AG09309 (cell line): ENCODE results near the gene CADPS2.

Source experiments
- DNase-seq: peaks from one replicate; pipeline ENCODE4 v3.0.0-alpha.2; 2010; ENCODE audit warnings: low read depth
- H3K4me3 ChIP-seq: 2 replicates; pipeline ENCODE4 v1.5.1; 2011; ENCODE audit warnings: mild to moderate bottlenecking, low read depth, low read length, moderate library complexity; ENCODE audit not compliant: control insufficient read depth
- TF ChIP-seq, protein P1 (sequence below): IDR thresholded peaks from 2 replicates; pipeline ENCODE4 v1.5.1; 2011; ENCODE audit warnings: mild to moderate bottlenecking, low read depth, low read length, inconsistent platforms; ENCODE audit not compliant: insufficient read depth, control insufficient read depth; ENCODE audit errors: missing control alignments

CADPS2 gene

GRCh38 chr7:122301858-122302760 lies 584.2 kb downstream of the CADPS2 start:
- TF ChIP-seq, protein P1, sequence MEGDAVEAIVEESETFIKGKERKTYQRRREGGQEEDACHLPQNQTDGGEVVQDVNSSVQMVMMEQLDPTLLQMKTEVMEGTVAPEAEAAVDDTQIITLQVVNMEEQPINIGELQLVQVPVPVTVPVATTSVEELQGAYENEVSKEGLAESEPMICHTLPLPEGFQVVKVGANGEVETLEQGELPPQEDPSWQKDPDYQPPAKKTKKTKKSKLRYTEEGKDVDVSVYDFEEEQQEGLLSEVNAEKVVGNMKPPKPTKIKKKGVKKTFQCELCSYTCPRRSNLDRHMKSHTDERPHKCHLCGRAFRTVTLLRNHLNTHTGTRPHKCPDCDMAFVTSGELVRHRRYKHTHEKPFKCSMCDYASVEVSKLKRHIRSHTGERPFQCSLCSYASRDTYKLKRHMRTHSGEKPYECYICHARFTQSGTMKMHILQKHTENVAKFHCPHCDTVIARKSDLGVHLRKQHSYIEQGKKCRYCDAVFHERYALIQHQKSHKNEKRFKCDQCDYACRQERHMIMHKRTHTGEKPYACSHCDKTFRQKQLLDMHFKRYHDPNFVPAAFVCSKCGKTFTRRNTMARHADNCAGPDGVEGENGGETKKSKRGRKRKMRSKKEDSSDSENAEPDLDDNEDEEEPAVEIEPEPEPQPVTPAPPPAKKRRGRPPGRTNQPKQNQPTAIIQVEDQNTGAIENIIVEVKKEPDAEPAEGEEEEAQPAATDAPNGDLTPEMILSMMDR, result no peak
- DNase-seq, result no peak
- no peak overlapping the region for H3K4me3 ChIP-seq

DNA sequence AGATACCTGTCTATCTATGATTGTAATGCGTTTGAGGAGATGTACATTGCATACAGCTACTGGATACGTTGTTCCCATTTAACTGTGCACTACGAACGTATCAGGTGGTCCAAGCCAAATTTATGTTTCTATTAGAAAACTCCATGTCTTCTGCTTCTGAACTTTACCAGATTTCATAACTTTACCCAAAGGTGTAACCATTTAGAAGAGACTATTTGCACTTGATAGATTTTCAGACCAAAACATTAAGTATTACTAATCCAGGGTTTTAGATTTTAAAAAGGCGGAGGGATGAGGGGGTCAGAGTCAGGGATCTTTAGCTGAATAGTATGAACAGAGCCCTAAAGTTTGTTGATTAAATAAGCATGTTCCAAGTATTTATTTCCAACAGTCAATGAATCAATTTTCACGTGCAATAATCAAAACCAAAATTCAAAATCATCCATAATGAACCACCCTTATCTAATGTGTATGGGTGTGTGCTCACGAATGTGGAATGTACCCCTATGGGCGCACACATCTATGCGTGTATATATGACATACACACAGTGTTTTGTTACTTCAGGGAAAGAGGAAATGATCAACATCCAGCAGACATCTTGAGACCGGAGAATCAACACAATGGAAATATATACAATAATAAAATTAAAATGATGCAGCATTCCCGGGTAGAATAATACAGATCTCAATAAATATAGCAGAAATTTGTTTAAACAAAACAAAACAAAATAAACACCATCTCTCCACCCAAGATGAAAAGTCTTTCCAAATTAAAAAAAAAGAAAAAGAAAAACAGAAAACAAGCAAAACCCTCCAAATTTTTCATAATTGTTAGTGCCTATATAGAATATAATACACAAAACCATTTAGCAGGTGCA lies 585.1 kb downstream of the CADPS2 start:
- TF ChIP-seq, protein P1, result no peak
- H3K4me3 ChIP-seq, result no peak overlapping the region
- DNase-seq, result no peak

DNA sequence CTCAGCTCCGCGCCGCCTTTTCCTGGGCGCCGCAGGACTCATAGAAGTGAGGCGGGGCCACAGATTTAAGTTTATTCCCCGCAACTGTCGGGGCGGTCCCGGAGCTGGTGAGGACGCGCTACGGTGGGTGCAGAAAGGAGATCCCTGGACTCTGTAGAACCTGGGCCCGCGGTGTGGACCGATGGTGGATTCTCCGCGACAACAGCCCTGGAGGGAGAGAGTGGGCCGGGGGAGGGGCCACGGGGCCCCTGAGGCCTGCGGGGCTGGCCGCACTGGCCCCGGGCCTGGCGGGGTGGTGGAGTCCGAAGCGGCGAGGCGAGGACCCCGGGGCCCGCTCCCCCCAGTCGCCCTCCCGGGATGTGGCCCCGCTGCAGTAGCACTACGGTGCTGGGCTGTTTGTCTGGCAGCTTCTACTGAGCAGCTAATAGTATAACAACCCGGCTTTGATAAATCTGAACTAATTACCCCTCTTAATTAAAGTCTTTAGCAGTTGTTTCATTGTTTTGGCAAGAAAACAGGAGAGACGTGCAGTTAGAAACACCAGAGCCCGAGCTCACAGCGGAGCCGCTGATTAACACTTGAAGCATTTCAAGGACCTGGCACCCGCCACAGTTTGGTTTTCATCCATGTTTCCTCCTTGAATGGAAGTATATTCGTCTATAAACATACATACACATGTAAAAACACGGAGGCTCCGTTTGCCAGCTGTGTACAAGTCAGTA lies 585.9 kb downstream of the CADPS2 start:
- no peak for DNase-seq
- TF ChIP-seq, protein P1, result no peak
- H3K4me3 ChIP-seq, result no peak overlapping the region

- TF ChIP-seq, protein P1, result no peak
- no peak overlapping the region for H3K4me3 ChIP-seq
- no peak for DNase-seq
These were observed 586.5 kb downstream of the CADPS2 start for GRCh38 chr7:122299624-122300210.

- H3K4me3 ChIP-seq, result no peak overlapping the region
- no peak for DNase-seq
- TF ChIP-seq, protein P1, result no peak
These were observed 587.6 kb downstream of the CADPS2 start for GRCh38 chr7:122298618-122299017.

GRCh38 chr7:122298131-122298530 lies 588.1 kb downstream of the CADPS2 start:
- H3K4me3 ChIP-seq, result no peak overlapping the region
- TF ChIP-seq, protein P1, result no peak
- no peak for DNase-seq
